Thoracic aorta (tissue), 2 donors: ENCODE data around the gene COL28A1. TPM values are rescaled to one million over a fixed set of nuclear protein-coding genes. Genes with fewer than 3 reads are reported as not detected.

Experiments used
- ATAC-seq: fragments of 150-250 bp; one replicate; pipeline ENCODE4 v1.8.0; 2017; ENCODE audit warnings: low read depth; ENCODE audit not compliant: insufficient number of reproducible peaks, low FRiP score
- DNase-seq: peaks from one replicate; pipeline ENCODE4 v3.0.0-alpha.2; 2020; ENCODE audit warnings: low spot score
- H3K27ac ChIP-seq, 2 donors: fragments of 200-600 bp; sonication (generic); 1 replicate in 1 of 2; 2 replicates in 1 of 2; pipeline ENCODE4 v1.5.1; 2016; ENCODE audit warnings: mild to moderate bottlenecking in 2 of 2, moderate library complexity in 2 of 2
- H3K27me3 ChIP-seq: fragments of 200-600 bp; sonication (generic); replicated peaks from 2 replicates; pipeline ENCODE4 v1.6.0; 2016; ENCODE audit warnings: mild to moderate bottlenecking; ENCODE audit not compliant: insufficient read depth
- H3K36me3 ChIP-seq: fragments of 200-600 bp; sonication (generic); one replicate; pipeline ENCODE4 v1.5.1; 2016
- H3K4me1 ChIP-seq, 2 donors: fragments of 200-600 bp; sonication (generic); 1 replicate in 1 of 2; 2 replicates in 1 of 2; pipeline versions ENCODE4 v1.5.1 to v1.6.0; 2016; ENCODE audit warnings: low read depth in 2 of 2, mild to moderate bottlenecking in 1 of 2; ENCODE audit not compliant: control insufficient read depth in 1 of 2
- H3K4me3 ChIP-seq: fragments of 200-600 bp; sonication (generic); 2 replicates; pipeline ENCODE4 v1.5.1; 2016; ENCODE audit warnings: mild to moderate bottlenecking
- H3K9me3 ChIP-seq: fragments of 200-600 bp; sonication (generic); 2 replicates; pipeline ENCODE4 v1.5.1; 2016
- CTCF ChIP-seq: fragments of 200-600 bp; sonication (generic); IDR thresholded peaks from one replicate; pipeline ENCODE4 v1.5.1; 2019; ENCODE audit warnings: antibody characterized with exemption
- total RNA-seq, 2 donors: library from RNA; depleted of rRNA; stranded (reverse); fragments of >200 nt; gene quantifications; one replicate each; pipeline versions ENCODE4 v1.1.0 to v1.2.3, GENCODE V29; 2016

COL28A1 gene
- total RNA-seq, 2 donors from 2014 or later = 2.4 to 3.0 TPM

- H3K4me3 ChIP-seq = no peak overlapping the region
- no peak overlapping the region for H3K27ac ChIP-seq
- no peak for TF ChIP-seq CTCF
- no peaks in the 10 kb centered on the region for H3K27me3 ChIP-seq
- no peak for ATAC-seq
- DNase-seq = no peak
- no peaks in the 10 kb centered on the region for H3K9me3 ChIP-seq
- no peaks in the 10 kb centered on the region for H3K36me3 ChIP-seq
- H3K4me1 ChIP-seq = no peaks in the 10 kb centered on the region
Observed at GRCh38 chr7:7536396-7537019, 835 bp upstream of the COL28A1 start.

DNA sequence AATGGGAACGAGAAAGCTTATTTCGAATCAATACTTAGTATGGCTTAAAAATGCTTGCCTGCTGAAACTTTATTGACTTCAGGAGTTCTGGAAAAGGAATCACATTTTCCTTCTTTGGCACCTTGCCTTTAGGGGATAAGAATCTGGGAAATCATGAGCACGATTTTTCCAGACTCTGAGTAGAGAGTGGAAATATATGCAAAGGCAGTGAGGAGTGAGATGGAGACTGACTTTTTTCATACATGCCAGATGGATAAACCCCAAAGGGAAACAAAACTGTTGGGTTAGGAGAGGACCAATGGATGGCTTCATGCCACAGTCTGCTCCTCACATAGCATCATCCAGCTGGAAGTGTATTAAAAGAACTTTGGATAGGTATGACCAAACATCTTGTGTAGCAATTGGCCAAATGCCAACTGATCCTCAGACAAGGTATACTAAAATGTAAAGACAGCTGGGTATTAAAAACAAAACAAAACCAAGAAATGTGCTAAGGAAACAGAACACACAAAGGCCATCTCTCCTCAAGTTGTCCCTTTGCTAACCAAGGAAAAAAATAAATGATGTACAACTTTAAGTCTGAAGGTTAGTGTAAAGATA lies 1.7 kb downstream of the COL28A1 start:
- Histone ChIP-seq H3K27ac (no peak overlapping the region), H3K36me3 (no peaks in the 10 kb centered on the region), H3K4me3 (no peak overlapping the region), H3K4me1 (no peaks in the 10 kb centered on the region), H3K27me3 (no peaks in the 10 kb centered on the region), H3K9me3 (no peaks in the 10 kb centered on the region)
- ATAC-seq (no peak), DNase-seq (no peak)
- no peak for TF ChIP-seq CTCF

DNA sequence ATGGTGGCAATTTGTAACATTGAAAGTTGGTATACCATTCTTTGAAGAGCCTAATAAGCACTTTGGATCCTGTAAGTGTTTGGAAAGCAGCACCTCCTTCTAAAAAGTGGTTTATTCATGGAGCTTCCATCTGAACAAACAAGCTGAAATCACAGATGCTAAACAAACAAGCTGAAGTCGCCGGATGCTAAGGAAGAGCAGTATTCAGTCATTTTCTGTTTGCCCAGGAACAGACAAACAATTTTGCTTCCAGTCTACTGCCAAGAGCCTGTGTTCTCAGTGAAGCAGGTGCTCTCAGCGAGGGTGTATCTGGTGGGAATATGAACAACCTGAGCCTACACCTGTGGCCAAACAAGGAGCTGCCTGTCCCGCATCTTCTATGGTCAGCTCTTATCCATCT lies 6.3 kb downstream of the COL28A1 start:
- Histone ChIP-seq H3K9me3 (no peaks in the 10 kb centered on the region), H3K27me3 (no peaks in the 10 kb centered on the region), H3K27ac (no peak overlapping the region), H3K4me3 (no peak overlapping the region), H3K36me3 (no peaks in the 10 kb centered on the region), H3K4me1 (no peaks in the 10 kb centered on the region)
- DNase-seq (no peak), ATAC-seq (no peak)
- TF ChIP-seq CTCF = no peak

- H3K36me3 ChIP-seq = no peaks in the 10 kb centered on the region
- no peaks in the 10 kb centered on the region for H3K4me1 ChIP-seq
- H3K9me3 ChIP-seq = no peaks in the 10 kb centered on the region
- ATAC-seq = no peak
- no peaks in the 10 kb centered on the region for H3K27me3 ChIP-seq
- DNase-seq = no peak
- no peak overlapping the region for H3K4me3 ChIP-seq
- H3K27ac ChIP-seq = no peak overlapping the region
- TF ChIP-seq CTCF = no peak
Observed at GRCh38 chr7:7527047-7527446, 8.6 kb downstream of the COL28A1 start.

DNA sequence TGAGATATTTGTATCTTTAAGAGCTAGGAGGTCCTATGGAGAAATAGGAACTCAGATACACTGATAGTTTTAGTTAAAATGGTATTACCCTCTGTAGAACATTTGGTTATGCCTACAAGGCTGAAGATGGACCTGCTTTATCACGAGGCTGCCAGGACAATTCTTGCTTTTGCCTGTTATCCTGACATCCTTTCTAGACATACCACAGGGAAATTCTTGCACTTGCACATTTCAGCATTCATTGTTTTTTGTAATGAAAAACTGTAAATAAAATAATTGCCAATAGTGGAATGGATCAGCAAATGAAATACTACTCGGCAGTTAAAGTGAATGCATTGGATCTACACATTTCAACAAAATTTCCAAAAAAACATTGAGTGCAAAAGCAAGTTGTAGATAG lies 9.7 kb downstream of the COL28A1 start:
- TF ChIP-seq CTCF = no peak
- Histone ChIP-seq H3K9me3 (no peaks in the 10 kb centered on the region), H3K27me3 (no peaks in the 10 kb centered on the region), H3K4me1 (no peaks in the 10 kb centered on the region), H3K4me3 (no peak overlapping the region), H3K36me3 (no peaks in the 10 kb centered on the region), H3K27ac (no peak overlapping the region)
- DNase-seq (no peak), ATAC-seq (no peak)
